Measurements from ENCODE around the gene CRYGD.
"Not testable (repeated sequence)": the region's sequence is repeated elsewhere in the genome, so short reads cannot be mapped to it uniquely, and the experiment has no call there.

CRYGD gene

DNA sequence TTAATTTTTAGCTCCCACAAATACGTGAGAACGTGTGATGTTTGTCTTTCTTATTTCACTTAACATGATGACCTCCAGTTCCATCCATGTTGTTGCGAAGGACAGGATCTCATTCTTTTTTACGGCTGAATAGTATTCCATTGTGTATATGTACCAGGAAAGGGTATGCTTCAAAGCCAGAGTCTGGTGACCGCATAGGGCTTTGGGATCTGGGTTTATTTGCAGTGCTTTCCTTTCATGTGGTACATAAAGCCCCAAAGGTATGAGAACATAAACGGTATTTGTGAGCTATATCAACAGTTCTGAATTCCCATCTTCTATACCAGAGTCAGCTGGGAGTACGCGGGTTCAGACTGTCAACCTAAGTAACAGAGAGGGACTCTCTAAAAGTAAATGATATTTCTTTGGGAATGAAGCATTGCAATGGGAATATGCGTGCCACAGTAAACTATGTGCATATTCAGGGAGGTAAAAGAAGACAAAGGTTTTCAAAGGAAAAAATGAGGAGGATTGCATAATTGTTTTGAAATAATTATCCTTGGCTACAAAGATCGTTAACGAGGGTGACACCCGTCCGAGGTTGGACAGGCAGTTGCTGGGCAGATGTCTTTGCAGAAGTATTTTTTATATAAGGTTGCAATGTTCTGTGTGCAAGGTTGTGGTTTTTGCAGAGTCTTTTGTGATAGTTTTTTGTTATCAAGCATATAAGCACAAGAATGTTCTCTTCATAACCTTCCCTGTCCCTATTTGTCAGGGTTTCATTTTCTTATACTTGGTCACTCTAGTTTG is 24.4 kb downstream of the CRYGD start:
- ChIA-PET POLR2A (no interaction called here), CTCF (no interaction called here)
- TF ChIP-seq, protein P1, sequence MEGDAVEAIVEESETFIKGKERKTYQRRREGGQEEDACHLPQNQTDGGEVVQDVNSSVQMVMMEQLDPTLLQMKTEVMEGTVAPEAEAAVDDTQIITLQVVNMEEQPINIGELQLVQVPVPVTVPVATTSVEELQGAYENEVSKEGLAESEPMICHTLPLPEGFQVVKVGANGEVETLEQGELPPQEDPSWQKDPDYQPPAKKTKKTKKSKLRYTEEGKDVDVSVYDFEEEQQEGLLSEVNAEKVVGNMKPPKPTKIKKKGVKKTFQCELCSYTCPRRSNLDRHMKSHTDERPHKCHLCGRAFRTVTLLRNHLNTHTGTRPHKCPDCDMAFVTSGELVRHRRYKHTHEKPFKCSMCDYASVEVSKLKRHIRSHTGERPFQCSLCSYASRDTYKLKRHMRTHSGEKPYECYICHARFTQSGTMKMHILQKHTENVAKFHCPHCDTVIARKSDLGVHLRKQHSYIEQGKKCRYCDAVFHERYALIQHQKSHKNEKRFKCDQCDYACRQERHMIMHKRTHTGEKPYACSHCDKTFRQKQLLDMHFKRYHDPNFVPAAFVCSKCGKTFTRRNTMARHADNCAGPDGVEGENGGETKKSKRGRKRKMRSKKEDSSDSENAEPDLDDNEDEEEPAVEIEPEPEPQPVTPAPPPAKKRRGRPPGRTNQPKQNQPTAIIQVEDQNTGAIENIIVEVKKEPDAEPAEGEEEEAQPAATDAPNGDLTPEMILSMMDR (IDR thresholded peaks at IDR 0.05; ENCODE audit: control extremely low read depth, extremely low read depth, low read depth, missing control alignments): no peak
- no peak for DNase-seq (ENCODE audit: extremely low spot score)

DNA sequence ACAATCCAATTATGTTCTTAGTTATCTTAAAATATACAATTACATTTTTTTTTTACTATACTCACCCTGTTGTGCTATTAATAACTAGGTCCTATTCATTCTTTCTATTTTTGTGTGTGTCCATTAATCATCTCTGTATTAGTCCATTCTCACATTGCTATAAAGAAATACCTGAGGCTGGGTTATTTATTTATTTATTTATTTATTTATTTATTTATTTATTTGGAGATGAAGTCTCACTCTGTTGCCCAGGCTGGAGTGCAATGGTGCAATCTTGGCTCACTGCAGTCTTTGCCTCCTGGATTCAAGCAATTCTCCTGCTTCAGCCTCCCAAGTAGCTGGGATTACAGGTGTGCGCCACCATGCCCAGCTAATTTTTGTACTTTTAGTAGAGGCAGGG is 25.6 kb downstream of the CRYGD start:
- CTCF ChIA-PET; POLR2A ChIA-PET; DNase-seq (ENCODE audit: extremely low spot score): not testable (repeated sequence)

DNA sequence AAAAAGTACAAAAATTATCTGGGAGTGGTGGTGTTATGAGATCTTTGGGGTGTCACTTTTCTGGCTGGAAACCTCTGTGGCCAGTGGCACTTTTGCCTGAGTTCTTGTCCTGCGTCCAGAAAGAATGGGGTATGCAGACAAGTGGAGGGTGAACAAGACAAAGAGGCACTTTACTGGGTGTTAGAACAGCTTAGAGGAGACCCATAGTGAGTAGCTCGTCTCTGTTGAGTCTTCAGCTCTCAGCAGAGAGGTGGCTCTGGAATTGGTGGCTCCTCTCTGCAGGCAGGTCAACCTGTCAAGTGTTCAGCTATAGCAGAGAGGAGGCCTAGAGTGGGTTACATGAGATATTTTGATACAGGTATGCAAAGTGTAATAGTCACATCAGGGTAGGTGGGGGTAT is 26.1 kb downstream of the CRYGD start:
- ChIA-PET POLR2A (no interaction called here), CTCF (no interaction called here)
- DNase-seq (ENCODE audit: extremely low spot score): no peak
- TF ChIP-seq, protein P1 (IDR thresholded peaks at IDR 0.05; ENCODE audit: control extremely low read depth, extremely low read depth, low read depth, missing control alignments): no peak

DNA sequence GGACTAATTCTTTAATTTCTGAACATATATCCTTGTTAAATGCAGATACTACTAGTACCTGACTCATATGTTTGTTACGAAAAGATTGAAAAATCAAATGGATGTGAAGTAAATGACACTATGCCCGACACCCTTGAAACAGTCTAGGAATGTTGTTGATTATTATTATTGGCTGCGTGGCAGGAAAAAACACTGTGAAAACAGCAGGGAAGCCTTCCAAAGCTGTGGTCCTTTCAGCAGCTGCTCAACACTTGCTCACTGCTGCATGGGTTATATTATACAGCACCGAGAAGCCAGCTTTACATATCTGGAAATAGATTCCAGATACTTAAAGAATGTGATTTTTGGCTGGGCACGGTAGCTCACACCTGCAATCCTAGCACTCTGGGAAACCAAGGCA is 26.5 kb downstream of the CRYGD start:
- DNase-seq (ENCODE audit: extremely low spot score): no peak
- POLR2A ChIA-PET: no interaction called here
- TF ChIP-seq, protein P1 (IDR thresholded peaks at IDR 0.05; ENCODE audit: control extremely low read depth, extremely low read depth, low read depth, missing control alignments): no peak
- CTCF ChIA-PET: no interaction called here

DNA sequence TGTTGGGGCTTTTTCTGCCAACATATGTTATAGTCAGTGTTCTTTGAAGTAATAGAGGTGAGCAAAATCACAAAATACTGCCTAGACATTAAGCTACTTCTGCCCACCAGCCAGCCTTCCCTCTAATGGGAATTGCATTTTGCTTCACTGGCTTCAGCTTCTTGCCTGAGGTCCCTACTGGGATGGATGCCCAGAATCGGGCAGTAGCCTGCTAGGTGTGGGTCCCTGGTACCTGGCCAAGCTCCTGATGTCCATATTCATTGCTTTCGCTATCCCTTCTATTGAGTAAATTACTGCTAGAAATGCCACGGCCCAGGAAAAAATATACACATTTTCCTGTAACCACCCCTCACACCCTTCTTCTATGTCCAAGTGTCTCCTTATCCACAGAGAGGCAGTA is 27.0 kb downstream of the CRYGD start:
- TF ChIP-seq, protein P1 (IDR thresholded peaks at IDR 0.05; ENCODE audit: control extremely low read depth, extremely low read depth, low read depth, missing control alignments): no peak
- POLR2A ChIA-PET: no interaction called here
- no peak for DNase-seq (ENCODE audit: extremely low spot score)
- CTCF ChIA-PET: no interaction called here

DNA sequence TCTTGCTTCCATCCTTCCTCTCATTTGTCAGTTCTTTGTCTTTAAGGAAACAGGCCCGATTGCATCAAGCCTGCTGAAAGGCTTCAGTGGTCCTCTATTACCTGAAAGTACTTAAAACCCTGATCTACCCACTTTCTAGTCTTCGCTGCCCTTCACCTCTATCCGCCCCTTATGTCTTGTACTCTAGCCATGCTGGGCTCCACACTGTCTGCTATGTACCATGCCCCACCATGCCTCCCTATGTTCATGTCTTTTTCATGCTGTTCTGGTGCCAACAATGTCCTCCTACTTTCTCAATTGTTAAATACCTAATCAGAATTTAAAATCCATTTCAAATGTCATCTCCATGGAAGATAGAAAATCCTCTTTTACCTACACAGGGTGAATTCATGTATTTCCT is 28.2 kb downstream of the CRYGD start:
- TF ChIP-seq, protein P1 (IDR thresholded peaks at IDR 0.05; ENCODE audit: control extremely low read depth, extremely low read depth, low read depth, missing control alignments): no peak
- DNase-seq (ENCODE audit: extremely low spot score): no peak
- ChIA-PET CTCF (interaction anchor here (1.4 kb wide), 1 partner anchor 9 kb away, joined by 5 read pairs; no protein-coding TSS in a partner anchor), POLR2A (no interaction called here)

DNA sequence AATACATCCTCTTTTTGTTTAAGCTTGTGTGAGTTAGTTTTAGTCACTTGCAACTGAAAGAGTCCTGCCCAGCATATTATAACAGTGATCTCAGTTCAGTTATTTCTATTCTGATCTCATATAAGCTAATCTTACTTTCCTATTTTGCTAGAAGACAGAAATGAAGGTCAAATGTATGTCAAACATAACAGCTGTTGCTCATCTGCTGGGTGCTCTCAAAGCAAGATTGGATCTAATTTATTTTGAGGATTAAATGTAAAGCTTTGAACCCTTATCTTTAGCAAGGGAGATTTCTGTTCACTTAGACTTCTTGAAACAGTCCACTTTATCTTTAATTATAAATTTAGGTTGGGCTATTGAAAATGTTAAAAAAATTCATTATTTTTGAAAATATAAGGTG is 31.2 kb downstream of the CRYGD start:
- POLR2A ChIA-PET: interaction anchor here (0.6 kb wide), 1 partner anchor 41 kb away, joined by 3 read pairs; no protein-coding TSS in a partner anchor
- no peak for DNase-seq (ENCODE audit: extremely low spot score)
- CTCF ChIA-PET: interaction anchor here (1.2 to 2.3 kb wide), 2 partner anchors 22 to 347 kb away, joined by 3 to 5 read pairs; no protein-coding TSS in a partner anchor
- TF ChIP-seq, protein P1 (IDR thresholded peaks at IDR 0.05; ENCODE audit: control extremely low read depth, extremely low read depth, low read depth, missing control alignments): no peak

Data from GM10248 (cell line).